Measurements from ENCODE around the gene CR1L. TPM values are rescaled to one million over a fixed set of nuclear protein-coding genes. Genes with fewer than 3 reads are reported as not detected.
"Not testable (repeated sequence)": the region's sequence is repeated elsewhere in the genome, so short reads cannot be mapped to it uniquely, and the experiment has no call there.

The CR1L gene
- total RNA-seq, 1 experiment from 2014 or later, result not detected

GRCh38 chr1:207631137-207631536 is 13.8 kb upstream of the CR1L start:
- DNase-seq (ENCODE audit: low read depth, low spot score) (no peak), ATAC-seq (no peak)
- in situ Hi-C loops (cut with HindIII; ENCODE audit: low pct_unique_long_range_greater_than_20kb, low sequenced_read_pairs) (no loop called here), intact Hi-C loops (cut with micrococcal nuclease; ENCODE audit: unreplicated experiment) (no loop called here)
- H3K36me3 ChIP-seq (ENCODE audit: control insufficient read depth, insufficient read depth, low read length), result no peaks in the 10 kb centered on the region
- no peak for TF ChIP-seq REST (IDR thresholded peaks at IDR 0.05; ENCODE audit: insufficient read depth in 1 of 2, low read depth in 2 of 2, low read length in 1 of 2)
- no peak for TF ChIP-seq CTCF (IDR thresholded peaks at IDR 0.05)
- TF ChIP-seq POLR2AphosphoS5 (IDR thresholded peaks at IDR 0.05; ENCODE audit: low read depth, low read length), result no peak
- TF ChIP-seq TCF7L2 (IDR thresholded peaks at IDR 0.05; ENCODE audit: low read depth, low read length), result no peak
- H3K4me1 ChIP-seq (ENCODE audit: control insufficient read depth, insufficient read depth, low read length), result no peaks in the 10 kb centered on the region
- H3K27me3 ChIP-seq (ENCODE audit: control insufficient read depth, insufficient read depth, low read length), result no peaks in the 10 kb centered on the region; the same call in 1 of the 2 replicates
- ChIA-PET POLR2A (no interaction called here), CTCF (no interaction called here)
- H3K9me3 ChIP-seq (ENCODE audit: control insufficient read depth, insufficient read depth, low read depth, low read length), result no peaks in the 10 kb centered on the region
- BruUV-seq (replicated peaks), result no TSS peak
- H3K4me3 ChIP-seq (ENCODE audit: low read depth in 2 of 2, low read length in 2 of 2), result no peak overlapping the region
- H3K27ac ChIP-seq (ENCODE audit: low read length), result no peak overlapping the region

GRCh38 chr1:207633226-207633625 is 11.7 kb upstream of the CR1L start:
- DNase-seq (ENCODE audit: low read depth, low spot score) (no peak), ATAC-seq (no peak)
- intact Hi-C loops (cut with micrococcal nuclease; ENCODE audit: unreplicated experiment), result no loop called here
- ChIA-PET POLR2A (no interaction called here), CTCF (no interaction called here)
- no peaks in the 10 kb centered on the region for H3K4me1 ChIP-seq (ENCODE audit: control insufficient read depth, insufficient read depth, low read length)
- no peak overlapping the region for H3K27ac ChIP-seq (ENCODE audit: low read length)
- H3K27me3 ChIP-seq (ENCODE audit: control insufficient read depth, insufficient read depth, low read length), result no peaks in the 10 kb centered on the region; the same call in 1 of the 2 replicates
- no peaks in the 10 kb centered on the region for H3K36me3 ChIP-seq (ENCODE audit: control insufficient read depth, insufficient read depth, low read length)
- no peaks in the 10 kb centered on the region for H3K9me3 ChIP-seq (ENCODE audit: control insufficient read depth, insufficient read depth, low read depth, low read length)
- no peak overlapping the region for H3K4me3 ChIP-seq (ENCODE audit: low read depth in 2 of 2, low read length in 2 of 2)
- BruUV-seq (replicated peaks), result no TSS peak
- TF ChIP-seq REST (IDR thresholded peaks at IDR 0.05; ENCODE audit: insufficient read depth in 1 of 2, low read depth in 2 of 2, low read length in 1 of 2) (no peak), POLR2AphosphoS5 (IDR thresholded peaks at IDR 0.05; ENCODE audit: low read depth, low read length) (no peak), TCF7L2 (IDR thresholded peaks at IDR 0.05; ENCODE audit: low read depth, low read length) (no peak), SIN3A (IDR thresholded peaks at IDR 0.05; ENCODE audit: borderline replicate concordance, insufficient read depth, low read depth, low read length) (no peak), CTCF (IDR thresholded peaks at IDR 0.05) (no peak)
- in situ Hi-C loops (cut with HindIII; ENCODE audit: low pct_unique_long_range_greater_than_20kb, low sequenced_read_pairs), result no loop called here

- POLR2A ChIA-PET; ATAC-seq; H3K27me3 ChIP-seq (ENCODE audit: control insufficient read depth, insufficient read depth, low read length); CTCF ChIA-PET; in situ Hi-C loops (cut with HindIII; ENCODE audit: low pct_unique_long_range_greater_than_20kb, low sequenced_read_pairs); H3K36me3 ChIP-seq (ENCODE audit: control insufficient read depth, insufficient read depth, low read length); intact Hi-C loops (cut with micrococcal nuclease; ENCODE audit: unreplicated experiment); H3K4me1 ChIP-seq (ENCODE audit: control insufficient read depth, insufficient read depth, low read length); H3K4me3 ChIP-seq (ENCODE audit: low read depth in 2 of 2, low read length in 2 of 2); H3K9me3 ChIP-seq (ENCODE audit: control insufficient read depth, insufficient read depth, low read depth, low read length); H3K27ac ChIP-seq (ENCODE audit: low read length); DNase-seq (ENCODE audit: low read depth, low spot score); BruUV-seq (replicated peaks): not testable (repeated sequence)
These were observed 11.1 kb upstream of the CR1L start for GRCh38 chr1:207633699-207634289.

GRCh38 chr1:207634293-207634692 is 10.6 kb upstream of the CR1L start:
- DNase-seq (ENCODE audit: low read depth, low spot score); CTCF ChIA-PET; ATAC-seq: not testable (repeated sequence)

More at GRCh38 chr1:207634293-207634692, 10.6 kb upstream of the CR1L start:
- intact Hi-C loops (cut with micrococcal nuclease; ENCODE audit: unreplicated experiment); H3K4me1 ChIP-seq (ENCODE audit: control insufficient read depth, insufficient read depth, low read length); H3K27me3 ChIP-seq (ENCODE audit: control insufficient read depth, insufficient read depth, low read length); H3K9me3 ChIP-seq (ENCODE audit: control insufficient read depth, insufficient read depth, low read depth, low read length); H3K27ac ChIP-seq (ENCODE audit: low read length); POLR2A ChIA-PET; H3K36me3 ChIP-seq (ENCODE audit: control insufficient read depth, insufficient read depth, low read length); in situ Hi-C loops (cut with HindIII; ENCODE audit: low pct_unique_long_range_greater_than_20kb, low sequenced_read_pairs); H3K4me3 ChIP-seq (ENCODE audit: low read depth in 2 of 2, low read length in 2 of 2); BruUV-seq (replicated peaks): not testable (repeated sequence)
